A549 treated with GW870086 at 1 μM for 4 hours (cell line): Measurements from ENCODE around the gene TTC14. TPM values are rescaled to one million over a fixed set of nuclear protein-coding genes. Genes with fewer than 3 reads are reported as not detected.

Experiments used
- total RNA-seq: library from RNA; stranded (reverse); fragments of 200-300 nt; extraction: Qiagen RNA extraction; gene quantifications from 5 replicates; pipeline ENCODE4 v1.2.3, GENCODE V29; 2022; ENCODE audit warnings: low read depth

Gene TTC14
- total RNA-seq, result 12.8 to 15.4 TPM (median 15.0 TPM) in 5 replicates

GRCh38 chr3:180601688-180602666 lies at the start of gene TTC14:
Gene TTC14, plus strand, starts transcription at chr3:180602163. Its CDS starts 99 bp downstream, at chr3:180602262.

Other genes with a start within 250 kb of the TTC14 start
- gene CCDC39, start 77.3 kb downstream of the TTC14 start, total RNA-seq, result 0.17 TPM in 1 of 5 replicates, not detected in the others